Activated T-cell treated with anti-CD3 and anti-CD28 coated beads for 1 hour (primary cell): ENCODE results near the gene KIF16B.

Experiments used
- DNase-seq: peaks from one replicate; pipeline ENCODE4 v3.0.0-alpha.2; 2020; ENCODE audit warnings: low read depth

The KIF16B gene

GRCh38 chr20:16350465-16350864 lies 222.8 kb downstream of the KIF16B start:
- DNase-seq: no peak

GRCh38 chr20:16349523-16350260 lies 223.6 kb downstream of the KIF16B start:
- DNase-seq: no peak

- no peak for DNase-seq
Observed at GRCh38 chr20:16346956-16347355, 226.3 kb downstream of the KIF16B start.

GRCh38 chr20:16337707-16338106 lies 235.5 kb downstream of the KIF16B start:
- DNase-seq: no peak

GRCh38 chr20:16327606-16328005 lies 245.6 kb downstream of the KIF16B start:
- no peak for DNase-seq

GRCh38 chr20:16321291-16321690 lies 252.0 kb downstream of the KIF16B start:
- DNase-seq: no peak

GRCh38 chr20:16317445-16318362 lies 255.5 kb downstream of the KIF16B start:
- DNase-seq: no peak

GRCh38 chr20:16316513-16316912 lies 256.7 kb downstream of the KIF16B start:
- no peak for DNase-seq

GRCh38 chr20:16314748-16315159 lies 258.5 kb downstream of the KIF16B start:
- DNase-seq: no peak

- DNase-seq: no peak
Observed at GRCh38 chr20:16314320-16314719, 258.9 kb downstream of the KIF16B start.

- DNase-seq: no peak
Observed at GRCh38 chr20:16313917-16314316, 259.3 kb downstream of the KIF16B start.

GRCh38 chr20:16312998-16313397 lies 260.2 kb downstream of the KIF16B start:
- no peak for DNase-seq

- no peak for DNase-seq
Observed at GRCh38 chr20:16311756-16312155, 261.5 kb downstream of the KIF16B start.

- no peak for DNase-seq
Observed at GRCh38 chr20:16308754-16309153, 264.5 kb downstream of the KIF16B start.

GRCh38 chr20:16302818-16303217 lies 270.4 kb downstream of the KIF16B start:
- DNase-seq: no peak

- no peak for DNase-seq
Observed at GRCh38 chr20:16301986-16302385, 271.3 kb downstream of the KIF16B start.

GRCh38 chr20:16299897-16300296 lies 273.4 kb downstream of the KIF16B start:
- no peak for DNase-seq

- DNase-seq: no peak
Observed at GRCh38 chr20:16296931-16297330, 276.3 kb downstream of the KIF16B start.

- DNase-seq: no peak
Observed at GRCh38 chr20:16295534-16295933, 277.7 kb downstream of the KIF16B start.

GRCh38 chr20:16293590-16293989 lies 279.7 kb downstream of the KIF16B start:
- no peak for DNase-seq

- DNase-seq: no peak
Observed at GRCh38 chr20:16292226-16292880, 280.9 kb downstream of the KIF16B start.

GRCh38 chr20:16290358-16290757 lies 282.9 kb downstream of the KIF16B start:
- no peak for DNase-seq

GRCh38 chr20:16287776-16288175 lies 285.5 kb downstream of the KIF16B start:
- no peak for DNase-seq
